Liver (tissue), 9 donors: Measurements from ENCODE around the gene PDK4. TPM values are rescaled to one million over a fixed set of nuclear protein-coding genes. Genes with fewer than 3 reads are reported as not detected.

Experiments used
- DNase-seq: peaks from one replicate; pipeline ENCODE4 v3.0.0-alpha.2; 2017; ENCODE audit warnings: low spot score
- H3K27ac ChIP-seq, 2 donors: one replicate each; pipeline ENCODE4 v1.7.0; 2013; ENCODE audit warnings: inconsistent platforms in 2 of 2, low read length in 2 of 2, control low read depth in 1 of 2, low read depth in 1 of 2, mild to moderate bottlenecking in 1 of 2
- H3K27me3 ChIP-seq, 4 donors: one replicate each; pipeline versions ENCODE4 v1.6.1 to v1.7.0; 2013; ENCODE audit warnings: low read length in 3 of 4, inconsistent platforms in 1 of 4, mild to moderate bottlenecking in 1 of 4, moderate library complexity in 1 of 4; ENCODE audit not compliant: control insufficient read depth in 4 of 4, insufficient read depth in 4 of 4
- H3K36me3 ChIP-seq, 4 donors: one replicate each; pipeline versions ENCODE4 v1.6.1 to v1.7.0; 2013; ENCODE audit warnings: low read length in 3 of 4, mild to moderate bottlenecking in 3 of 4, low read depth in 1 of 4, moderate library complexity in 1 of 4; ENCODE audit not compliant: control insufficient read depth in 4 of 4, insufficient read depth in 3 of 4
- H3K4me1 ChIP-seq, 4 donors: one replicate each; pipeline versions ENCODE4 v1.6.1 to v1.7.0; 2013; ENCODE audit warnings: low read length in 3 of 4, mild to moderate bottlenecking in 3 of 4, moderate library complexity in 1 of 4; ENCODE audit not compliant: control insufficient read depth in 4 of 4, insufficient read depth in 4 of 4
- H3K4me3 ChIP-seq, 3 donors: one replicate each; pipeline versions ENCODE4 v1.6.1 to v1.7.0; 2013; ENCODE audit warnings: low read length in 3 of 3, control low read depth in 1 of 3, low read depth in 1 of 3, mild to moderate bottlenecking in 1 of 3
- H3K9ac ChIP-seq, 2 donors: one replicate each; pipeline ENCODE4 v1.7.0; 2013; ENCODE audit warnings: low read length in 2 of 2, mild to moderate bottlenecking in 2 of 2, moderate library complexity in 2 of 2, control low read depth in 1 of 2, low read depth in 1 of 2
- H3K9me3 ChIP-seq, 4 donors: one replicate each; pipeline versions ENCODE4 v1.6.1 to v1.7.0; 2013; ENCODE audit warnings: low read length in 3 of 4; ENCODE audit not compliant: control insufficient read depth in 4 of 4
- EGR1 ChIP-seq, 2 donors: IDR thresholded peaks; 2 replicates each; pipeline ENCODE4 v1.6.1; 2016 to 2018; ENCODE audit warnings: antibody characterized with exemption in 2 of 2, low read depth in 2 of 2
- FOXA1 ChIP-seq: IDR thresholded peaks from 2 replicates; pipeline ENCODE4 v1.6.1; 2016; ENCODE audit warnings: antibody characterized with exemption
- FOXA2 ChIP-seq: IDR thresholded peaks from 2 replicates; pipeline ENCODE4 v1.6.1; 2016; ENCODE audit warnings: antibody characterized with exemption
- GABPA ChIP-seq, 2 donors: IDR thresholded peaks in 1 of 2; conservative IDR thresholded peaks in 1 of 2; 2 replicates each; pipeline ENCODE4 v1.6.1; 2016; ENCODE audit warnings: antibody characterized with exemption in 2 of 2, mild to moderate bottlenecking in 1 of 2, moderate library complexity in 1 of 2
- HNF4A ChIP-seq, 2 donors: conservative IDR thresholded peaks; 2 replicates each; pipeline ENCODE4 v1.6.1; 2016; ENCODE audit warnings: antibody characterized with exemption in 2 of 2, mild to moderate bottlenecking in 2 of 2
- HNF4G ChIP-seq: IDR thresholded peaks from 2 replicates; pipeline ENCODE4 v1.6.1; 2016; ENCODE audit warnings: antibody characterized with exemption
- JUND ChIP-seq, 2 donors: IDR thresholded peaks; 2 replicates each; pipeline ENCODE4 v1.6.1; 2016; ENCODE audit warnings: antibody characterized with exemption in 2 of 2
- NR2F2 ChIP-seq: IDR thresholded peaks from 2 replicates; pipeline ENCODE4 v1.6.1; 2016; ENCODE audit warnings: antibody characterized with exemption
- RXRA ChIP-seq, 2 donors: IDR thresholded peaks; 2 replicates each; pipeline ENCODE4 v1.6.1; 2017 to 2018; ENCODE audit warnings: antibody characterized with exemption in 2 of 2, mild to moderate bottlenecking in 1 of 2
- SP1 ChIP-seq: IDR thresholded peaks from 2 replicates; pipeline ENCODE4 v1.6.1; 2018; ENCODE audit warnings: antibody characterized with exemption, mild to moderate bottlenecking
- TAF1 ChIP-seq: conservative IDR thresholded peaks from 2 replicates; pipeline ENCODE4 v1.6.1; 2016; ENCODE audit warnings: antibody characterized with exemption, mild to moderate bottlenecking
- YY1 ChIP-seq: IDR thresholded peaks from 2 replicates; pipeline ENCODE4 v1.6.1; 2016; ENCODE audit warnings: antibody characterized with exemption, mild to moderate bottlenecking
- WGBS: extraction: QIAGEN DNeasy Blood & Tissue Kit; methylation state at CpG from one replicate; pipeline ENCODE4 v1.1.7; 2013; 5-methylcytosine and 5-hydroxymethylcytosine counted together
- polyA plus RNA-seq, 2 donors: library from polyadenylated mRNA; stranded (reverse) in 1 of 2; unstranded in 1 of 2; fragments of 200-250 nt in 1 of 2; fragments of >200 nt in 1 of 2; fragmentation: Nextera tagmentation in 1 of 2; extraction: Ambion mirVana in 1 of 2; gene quantifications; one replicate each; pipeline versions ENCODE4 v1.2.1 to v1.2.3, GENCODE V29; 2013 to 2015
- total RNA-seq, 2 donors: library from RNA; depleted of rRNA; stranded (reverse); fragments of >200 nt; gene quantifications; one replicate each; pipeline ENCODE4 v1.2.3, GENCODE V29; 2014
- TF ChIP-seq, protein P1 (sequence below): IDR thresholded peaks from 2 replicates; pipeline ENCODE4 v1.6.1; 2016; ENCODE audit warnings: antibody characterized with exemption, mild to moderate bottlenecking
- TF ChIP-seq, protein P2 (sequence below): IDR thresholded peaks from 2 replicates; pipeline ENCODE4 v1.6.1; 2016; ENCODE audit warnings: antibody characterized with exemption
- TF ChIP-seq, protein P3 (sequence below): fragments of 150-350 bp; IDR thresholded peaks from 2 replicates; pipeline ENCODE4 v1.5.1; 2017; ENCODE audit warnings: improper control_type of control experiment, low read depth, low read length; ENCODE audit not compliant: missing input control
- TF ChIP-seq, protein P4 (sequence below): IDR thresholded peaks from 2 replicates; pipeline ENCODE4 v1.6.1; 2016; ENCODE audit warnings: antibody characterized with exemption
- donor health status: healthy.
- donor health status: healthy.
- donor health status: healthy.
- donor health status: healthy.
- donor health status: healthy.

PDK4 gene
- total and polyA plus RNA-seq, 4 donors = 6.3 to 116 (median 50.0) TPM

DNA sequence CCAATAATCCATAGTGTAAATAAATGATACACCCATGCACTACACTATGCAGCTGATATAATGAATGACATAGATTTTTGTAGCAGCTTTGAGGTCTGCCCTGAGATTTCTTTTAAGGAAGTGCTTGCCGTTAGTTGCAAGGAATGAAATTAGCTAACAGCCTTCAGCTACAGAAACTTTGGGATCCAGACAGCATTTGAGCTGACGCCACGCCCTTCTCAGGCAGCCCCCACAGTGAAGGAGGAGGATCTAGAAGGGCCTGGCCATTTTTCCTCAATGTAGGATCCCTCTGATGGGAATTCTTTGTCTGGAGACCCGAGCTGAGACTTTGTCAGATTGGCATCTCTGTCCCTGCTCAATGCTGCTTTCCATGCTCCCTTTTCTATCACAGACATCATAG, 6.1 kb upstream of the PDK4 start:
- Histone ChIP-seq H3K27me3 (no peaks in the 10 kb centered on the region), H3K9me3 (no peaks in the 10 kb centered on the region), H3K4me3 (no peak overlapping the region), H3K36me3 (no peaks in the 10 kb centered on the region), H3K27ac (no peak overlapping the region), H3K9ac (no peak overlapping the region), H3K4me1 (peaks cover 2 to 14% (median 5%) of the 10 kb centered on the region in 4 donors)
- no peak for TF ChIP-seq RXRA (IDR thresholded peaks at IDR 0.05)
- TF ChIP-seq, protein P1, sequence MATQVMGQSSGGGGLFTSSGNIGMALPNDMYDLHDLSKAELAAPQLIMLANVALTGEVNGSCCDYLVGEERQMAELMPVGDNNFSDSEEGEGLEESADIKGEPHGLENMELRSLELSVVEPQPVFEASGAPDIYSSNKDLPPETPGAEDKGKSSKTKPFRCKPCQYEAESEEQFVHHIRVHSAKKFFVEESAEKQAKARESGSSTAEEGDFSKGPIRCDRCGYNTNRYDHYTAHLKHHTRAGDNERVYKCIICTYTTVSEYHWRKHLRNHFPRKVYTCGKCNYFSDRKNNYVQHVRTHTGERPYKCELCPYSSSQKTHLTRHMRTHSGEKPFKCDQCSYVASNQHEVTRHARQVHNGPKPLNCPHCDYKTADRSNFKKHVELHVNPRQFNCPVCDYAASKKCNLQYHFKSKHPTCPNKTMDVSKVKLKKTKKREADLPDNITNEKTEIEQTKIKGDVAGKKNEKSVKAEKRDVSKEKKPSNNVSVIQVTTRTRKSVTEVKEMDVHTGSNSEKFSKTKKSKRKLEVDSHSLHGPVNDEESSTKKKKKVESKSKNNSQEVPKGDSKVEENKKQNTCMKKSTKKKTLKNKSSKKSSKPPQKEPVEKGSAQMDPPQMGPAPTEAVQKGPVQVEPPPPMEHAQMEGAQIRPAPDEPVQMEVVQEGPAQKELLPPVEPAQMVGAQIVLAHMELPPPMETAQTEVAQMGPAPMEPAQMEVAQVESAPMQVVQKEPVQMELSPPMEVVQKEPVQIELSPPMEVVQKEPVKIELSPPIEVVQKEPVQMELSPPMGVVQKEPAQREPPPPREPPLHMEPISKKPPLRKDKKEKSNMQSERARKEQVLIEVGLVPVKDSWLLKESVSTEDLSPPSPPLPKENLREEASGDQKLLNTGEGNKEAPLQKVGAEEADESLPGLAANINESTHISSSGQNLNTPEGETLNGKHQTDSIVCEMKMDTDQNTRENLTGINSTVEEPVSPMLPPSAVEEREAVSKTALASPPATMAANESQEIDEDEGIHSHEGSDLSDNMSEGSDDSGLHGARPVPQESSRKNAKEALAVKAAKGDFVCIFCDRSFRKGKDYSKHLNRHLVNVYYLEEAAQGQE = no peak
- TF ChIP-seq HNF4G = no peak
- TF ChIP-seq, protein P2, sequence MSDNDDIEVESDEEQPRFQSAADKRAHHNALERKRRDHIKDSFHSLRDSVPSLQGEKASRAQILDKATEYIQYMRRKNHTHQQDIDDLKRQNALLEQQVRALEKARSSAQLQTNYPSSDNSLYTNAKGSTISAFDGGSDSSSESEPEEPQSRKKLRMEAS = no peak
- no peak for TF ChIP-seq JUND (IDR thresholded peaks at IDR 0.05)
- WGBS = 85% methylated on average over 4 of the region's 4 CpGs
- DNase-seq = no peak

DNA sequence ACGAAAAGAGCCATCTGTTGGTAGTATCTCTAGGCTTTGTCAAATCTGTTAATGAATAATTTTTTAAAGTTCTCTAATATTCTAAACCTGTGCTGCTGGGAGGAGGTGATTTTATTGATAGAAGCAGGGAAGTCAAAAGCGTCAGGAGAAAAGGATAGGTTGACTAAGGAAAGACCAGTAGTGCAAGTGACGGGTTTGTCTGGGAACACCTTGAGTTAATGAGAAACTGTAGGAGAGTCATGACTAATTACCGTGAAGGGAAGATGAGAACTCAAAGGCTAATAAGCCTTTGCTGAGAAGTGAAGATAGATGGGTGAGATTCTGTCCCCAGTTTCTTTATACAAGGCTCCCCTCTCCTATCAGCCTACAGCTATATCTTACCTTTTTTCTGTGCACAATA, 5.0 kb upstream of the PDK4 start:
- Histone ChIP-seq H3K4me1 (peaks cover 5 to 17% (median 6%) of the 10 kb centered on the region in 4 donors), H3K9me3 (no peaks in the 10 kb centered on the region), H3K27ac (no peak overlapping the region), H3K27me3 (no peaks in the 10 kb centered on the region), H3K4me3 (no peak overlapping the region), H3K9ac (no peak overlapping the region), H3K36me3 (no peaks in the 10 kb centered on the region)
- TF ChIP-seq EGR1 (IDR thresholded peaks at IDR 0.05; ENCODE audit: low read depth in 2 of 2) = no peak
- no peak for TF ChIP-seq HNF4G
- TF ChIP-seq, protein P1 = no peak
- no peak for DNase-seq
- 89% methylated on average over 4 of the region's 4 CpGs for WGBS

DNA sequence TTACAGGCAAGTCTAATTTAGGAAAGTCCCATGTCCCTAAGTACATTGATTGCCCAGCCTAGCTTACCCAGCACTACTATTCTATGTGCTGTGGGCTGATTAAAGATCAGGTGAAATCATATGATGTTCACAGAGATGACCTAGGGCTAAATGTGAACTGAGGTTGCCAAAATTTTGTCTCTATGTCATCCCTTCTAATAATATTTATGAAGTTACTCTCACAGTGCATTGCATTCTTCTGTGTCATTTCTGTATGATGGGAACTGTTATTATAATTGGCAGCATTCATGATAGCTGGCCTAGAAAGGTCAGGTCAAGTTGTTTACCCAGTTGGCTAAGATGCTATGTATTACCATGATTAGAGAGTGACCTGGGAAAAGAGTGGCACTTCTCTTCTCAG, 2.8 kb upstream of the PDK4 start:
- no peak overlapping the region for H3K9ac ChIP-seq
- no peak overlapping the region for H3K27ac ChIP-seq
- H3K4me1 ChIP-seq = peaks cover 6 to 21% (median 11%) of the 10 kb centered on the region in 4 donors
- TF ChIP-seq, protein P2 = peak; percentile 9
- TF ChIP-seq SP1 = no peak
- TF ChIP-seq, protein P3, sequence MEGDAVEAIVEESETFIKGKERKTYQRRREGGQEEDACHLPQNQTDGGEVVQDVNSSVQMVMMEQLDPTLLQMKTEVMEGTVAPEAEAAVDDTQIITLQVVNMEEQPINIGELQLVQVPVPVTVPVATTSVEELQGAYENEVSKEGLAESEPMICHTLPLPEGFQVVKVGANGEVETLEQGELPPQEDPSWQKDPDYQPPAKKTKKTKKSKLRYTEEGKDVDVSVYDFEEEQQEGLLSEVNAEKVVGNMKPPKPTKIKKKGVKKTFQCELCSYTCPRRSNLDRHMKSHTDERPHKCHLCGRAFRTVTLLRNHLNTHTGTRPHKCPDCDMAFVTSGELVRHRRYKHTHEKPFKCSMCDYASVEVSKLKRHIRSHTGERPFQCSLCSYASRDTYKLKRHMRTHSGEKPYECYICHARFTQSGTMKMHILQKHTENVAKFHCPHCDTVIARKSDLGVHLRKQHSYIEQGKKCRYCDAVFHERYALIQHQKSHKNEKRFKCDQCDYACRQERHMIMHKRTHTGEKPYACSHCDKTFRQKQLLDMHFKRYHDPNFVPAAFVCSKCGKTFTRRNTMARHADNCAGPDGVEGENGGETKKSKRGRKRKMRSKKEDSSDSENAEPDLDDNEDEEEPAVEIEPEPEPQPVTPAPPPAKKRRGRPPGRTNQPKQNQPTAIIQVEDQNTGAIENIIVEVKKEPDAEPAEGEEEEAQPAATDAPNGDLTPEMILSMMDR = no peak
- TF ChIP-seq HNF4A (conservative IDR thresholded peaks at IDR 0.05) = peak in 1 of 2 donors; percentile 24
- peak; percentile 14 for TF ChIP-seq NR2F2
- TF ChIP-seq YY1 = no peak
- TF ChIP-seq TAF1 = no peak
- TF ChIP-seq EGR1 (IDR thresholded peaks at IDR 0.05; ENCODE audit: low read depth in 2 of 2) = no peak
- TF ChIP-seq HNF4G = no peak
- TF ChIP-seq FOXA1 = no peak
- TF ChIP-seq FOXA2 = peak; percentile 23
- TF ChIP-seq RXRA (IDR thresholded peaks at IDR 0.05) = peak in 1 of 2 donors; percentile 64
- TF ChIP-seq, protein P4, sequence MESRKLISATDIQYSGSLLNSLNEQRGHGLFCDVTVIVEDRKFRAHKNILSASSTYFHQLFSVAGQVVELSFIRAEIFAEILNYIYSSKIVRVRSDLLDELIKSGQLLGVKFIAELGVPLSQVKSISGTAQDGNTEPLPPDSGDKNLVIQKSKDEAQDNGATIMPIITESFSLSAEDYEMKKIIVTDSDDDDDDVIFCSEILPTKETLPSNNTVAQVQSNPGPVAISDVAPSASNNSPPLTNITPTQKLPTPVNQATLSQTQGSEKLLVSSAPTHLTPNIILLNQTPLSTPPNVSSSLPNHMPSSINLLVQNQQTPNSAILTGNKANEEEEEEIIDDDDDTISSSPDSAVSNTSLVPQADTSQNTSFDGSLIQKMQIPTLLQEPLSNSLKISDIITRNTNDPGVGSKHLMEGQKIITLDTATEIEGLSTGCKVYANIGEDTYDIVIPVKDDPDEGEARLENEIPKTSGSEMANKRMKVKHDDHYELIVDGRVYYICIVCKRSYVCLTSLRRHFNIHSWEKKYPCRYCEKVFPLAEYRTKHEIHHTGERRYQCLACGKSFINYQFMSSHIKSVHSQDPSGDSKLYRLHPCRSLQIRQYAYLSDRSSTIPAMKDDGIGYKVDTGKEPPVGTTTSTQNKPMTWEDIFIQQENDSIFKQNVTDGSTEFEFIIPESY = no peak
- TF ChIP-seq GABPA (IDR thresholded peaks at IDR 0.05 in 1 of 2, conservative IDR thresholded peaks at IDR 0.05 in 1 of 2) = no peak

More for the DNA sequence above, 2.8 kb upstream of the PDK4 start:
- Histone ChIP-seq H3K36me3 (peaks cover 0 to 4% (median 1%) of the 10 kb centered on the region in 4 donors), H3K9me3 (no peaks in the 10 kb centered on the region), H3K27me3 (no peaks in the 10 kb centered on the region), H3K4me3 (no peak overlapping the region)
- DNase-seq = no peak
